ENCODE data around the gene LONP2.

Gene LONP2

DNA sequence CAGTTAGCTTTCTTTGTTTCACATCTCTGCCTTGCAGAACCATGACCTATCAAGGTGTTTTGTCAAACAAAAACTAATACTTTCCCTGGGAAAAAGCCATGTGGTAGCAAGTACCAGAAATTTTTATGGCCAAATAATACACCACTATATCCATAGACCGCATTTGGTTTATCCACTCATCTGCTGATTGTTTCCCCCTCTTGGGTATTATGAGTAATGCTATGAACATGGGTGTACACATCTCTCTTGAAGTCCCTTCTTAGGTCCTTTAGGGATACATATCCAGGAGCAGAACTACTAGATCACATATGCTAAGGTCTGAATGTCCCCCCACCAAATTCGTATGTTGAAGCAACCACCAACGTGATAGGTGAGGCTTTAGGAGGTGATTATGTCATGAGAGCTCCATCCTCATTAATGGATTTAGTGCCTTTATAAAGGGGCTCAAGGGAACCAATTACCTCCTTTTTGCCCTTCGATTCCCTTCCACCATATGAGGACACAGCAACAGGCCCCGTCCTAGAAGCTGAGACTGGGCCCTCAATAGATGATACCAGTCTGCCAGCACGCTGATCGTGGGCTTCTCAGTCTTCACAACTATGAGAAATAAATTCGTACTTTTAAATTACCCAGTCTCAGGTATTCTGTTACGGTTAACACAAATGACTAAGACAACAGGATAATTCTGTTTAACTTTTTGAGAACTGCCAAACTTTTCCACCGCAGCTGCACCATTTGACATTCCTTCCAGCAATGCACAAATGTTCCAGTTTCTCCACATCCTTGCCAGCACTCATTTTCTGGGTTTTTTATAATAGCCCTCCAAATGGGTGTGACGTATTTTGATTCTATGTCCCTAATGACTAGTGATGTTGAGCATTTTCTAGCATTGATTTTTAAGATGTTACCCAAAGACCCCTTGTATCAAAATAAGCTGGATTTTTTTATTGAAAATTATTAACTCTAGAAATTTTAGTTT is 111.1 kb downstream of the LONP2 start:
- H2BK15ac ChIP-seq (ENCODE audit: low read depth, poor library complexity, severe bottlenecking), result no peak overlapping the region

DNA sequence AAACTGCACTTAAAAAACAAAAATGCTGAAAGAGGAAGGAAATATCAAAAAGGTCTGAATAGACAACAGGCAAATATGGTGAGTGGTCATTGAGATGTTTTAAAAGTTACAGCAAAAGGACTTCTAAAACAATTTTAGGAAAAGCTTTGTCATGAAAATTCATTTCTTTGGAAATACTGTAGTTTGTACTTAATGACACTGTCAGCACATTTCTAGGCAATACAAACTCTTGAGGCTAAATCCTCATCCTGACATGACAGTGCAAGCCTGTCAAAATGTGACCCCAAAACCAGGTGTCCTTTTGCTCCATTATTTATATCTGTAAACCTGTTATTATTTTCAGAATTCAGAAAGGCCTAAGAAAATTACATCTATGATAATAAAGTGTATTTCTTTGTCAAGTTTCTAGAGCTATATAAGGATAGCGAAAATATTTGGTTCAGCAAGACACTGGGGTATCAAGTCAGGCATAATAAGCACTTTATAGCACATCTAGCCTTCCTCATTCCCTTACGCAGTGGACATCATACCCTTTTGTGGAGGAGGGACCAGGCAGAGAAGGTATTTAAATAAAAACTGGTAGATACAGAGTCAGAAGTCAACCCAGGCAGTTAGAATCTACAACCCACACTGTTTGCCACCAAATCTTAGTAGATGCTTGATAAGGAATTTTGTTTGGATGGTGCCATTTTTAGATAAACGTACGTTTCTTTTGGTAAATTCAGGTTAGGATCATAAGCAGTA is 112.7 kb downstream of the LONP2 start:
- no peak overlapping the region for H2BK5ac ChIP-seq (ENCODE audit: low read depth, low read length, poor library complexity, severe bottlenecking)
- no peak overlapping the region for H2BK12ac ChIP-seq (ENCODE audit: low read length in 2 of 2)
- no peak overlapping the region for H2BK15ac ChIP-seq (ENCODE audit: low read depth, poor library complexity, severe bottlenecking)
- no peak overlapping the region for H3K4me2 ChIP-seq (ENCODE audit: low read length, poor library complexity, severe bottlenecking)
- peaks cover 25% of the 10 kb centered on the region for H3K79me1 ChIP-seq (replicated peaks; ENCODE audit: low read length, poor library complexity, severe bottlenecking)
- H4K91ac ChIP-seq (ENCODE audit: low read length), result no peak overlapping the region
- no peak overlapping the region for H3K4me3 ChIP-seq (ENCODE audit: insufficient read depth in 1 of 2, low read depth in 1 of 2, low read length in 2 of 2)
- no peak overlapping the region for H3K14ac ChIP-seq (ENCODE audit: low read length in 2 of 2)
- H3K9me3 ChIP-seq (ENCODE audit: control insufficient read depth, low read length), result no peaks in the 10 kb centered on the region
- no peak overlapping the region for H2BK120ac ChIP-seq (ENCODE audit: low read depth, low read length)
- no peak overlapping the region for H3K4ac ChIP-seq (ENCODE audit: low read depth in 1 of 2, low read length in 2 of 2)
- no peak overlapping the region for H3K18ac ChIP-seq (ENCODE audit: low read depth in 1 of 2, low read length in 2 of 2)
- H3K36me3 ChIP-seq (ENCODE audit: control insufficient read depth in 1 of 2, insufficient read depth in 2 of 2, low read depth in 1 of 2, low read length in 2 of 2), result peaks cover 19 to 74% of the 10 kb centered on the region in 2 experiments
- H4K8ac ChIP-seq (ENCODE audit: low read length), result no peak overlapping the region
- H2AK5ac ChIP-seq (ENCODE audit: low read length, severe bottlenecking), result no peak overlapping the region
- WGBS, result 100% methylated on average over 2 of the region's 4 CpGs
- no peak for DNase-seq
- H3K4me1 ChIP-seq (ENCODE audit: control insufficient read depth, insufficient read depth, low read depth, low read length), result no peaks in the 10 kb centered on the region
- H3K27me3 ChIP-seq (ENCODE audit: control insufficient read depth in 1 of 2, insufficient read depth in 1 of 2, low read length in 2 of 2), result no peaks in the 10 kb centered on the region
- no peak overlapping the region for H3K27ac ChIP-seq (ENCODE audit: low read length, poor library complexity, severe bottlenecking)
- no peak overlapping the region for H3K9ac ChIP-seq (ENCODE audit: low read length)
- no peak overlapping the region for H2AFZ ChIP-seq (ENCODE audit: low read depth, low read length)
- no peak overlapping the region for H3K23ac ChIP-seq (ENCODE audit: low read length in 2 of 2)

More for the DNA sequence above, 111.1 kb downstream of the LONP2 start:
- Histone ChIP-seq H3K9ac (ENCODE audit: low read length) (peak overlapping the region; percentile 2), H3K23ac (ENCODE audit: low read length in 2 of 2) (no peak overlapping the region), H4K8ac (ENCODE audit: low read length) (no peak overlapping the region), H3K9me3 (ENCODE audit: control insufficient read depth, low read length) (no peaks in the 10 kb centered on the region), H2AK5ac (ENCODE audit: low read length, severe bottlenecking) (no peak overlapping the region), H3K27me3 (ENCODE audit: control insufficient read depth in 1 of 2, insufficient read depth in 1 of 2, low read length in 2 of 2) (no peaks in the 10 kb centered on the region), H2AFZ (ENCODE audit: low read depth, low read length) (no peak overlapping the region), H3K4me1 (ENCODE audit: control insufficient read depth, insufficient read depth, low read depth, low read length) (no peaks in the 10 kb centered on the region), H3K4me2 (ENCODE audit: low read length, poor library complexity, severe bottlenecking) (no peak overlapping the region), H3K18ac (ENCODE audit: low read depth in 1 of 2, low read length in 2 of 2) (no peak overlapping the region), H3K27ac (ENCODE audit: low read length, poor library complexity, severe bottlenecking) (no peak overlapping the region), H3K4me3 (ENCODE audit: insufficient read depth in 1 of 2, low read depth in 1 of 2, low read length in 2 of 2) (no peak overlapping the region), H3K79me1 (replicated peaks; ENCODE audit: low read length, poor library complexity, severe bottlenecking) (peaks cover 31% of the 10 kb centered on the region), H3K4ac (ENCODE audit: low read depth in 1 of 2, low read length in 2 of 2) (no peak overlapping the region), H2BK120ac (ENCODE audit: low read depth, low read length) (no peak overlapping the region), H2BK12ac (ENCODE audit: low read length in 2 of 2) (no peak overlapping the region), H3K36me3 (ENCODE audit: control insufficient read depth in 1 of 2, insufficient read depth in 2 of 2, low read depth in 1 of 2, low read length in 2 of 2) (peaks cover 23 to 75% of the 10 kb centered on the region in 2 experiments), H3K14ac (ENCODE audit: low read length in 2 of 2) (no peak overlapping the region), H2BK5ac (ENCODE audit: low read depth, low read length, poor library complexity, severe bottlenecking) (no peak overlapping the region), H4K91ac (ENCODE audit: low read length) (no peak overlapping the region)
- DNase-seq, result no peak
- 94% methylated on average over 9 of the region's 11 CpGs for WGBS

DNA sequence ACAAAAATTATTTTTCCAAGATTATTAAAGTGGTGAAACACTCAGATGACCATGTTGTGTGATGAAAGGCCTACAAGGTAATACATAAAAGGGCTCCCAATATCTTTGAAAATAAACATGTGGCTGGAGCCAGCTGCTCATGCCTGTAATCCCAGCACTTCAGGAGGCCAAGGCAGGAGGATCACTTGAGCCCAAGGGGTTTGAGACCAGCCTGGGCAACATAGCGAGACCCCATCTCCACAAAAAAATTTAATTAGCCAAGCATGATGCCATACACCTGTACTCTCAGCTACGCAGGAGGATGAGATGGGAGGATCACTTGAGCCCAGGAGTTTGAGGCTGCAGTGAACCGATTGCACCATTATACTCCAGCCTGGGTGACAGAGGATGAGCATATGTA is 114.3 kb downstream of the LONP2 start:
- Histone ChIP-seq H3K79me1 (replicated peaks; ENCODE audit: low read length, poor library complexity, severe bottlenecking) (peaks cover 20% of the 10 kb centered on the region), H2BK12ac (ENCODE audit: low read length in 2 of 2) (no peak overlapping the region), H3K4ac (ENCODE audit: low read depth in 1 of 2, low read length in 2 of 2) (no peak overlapping the region), H2BK5ac (ENCODE audit: low read depth, low read length, poor library complexity, severe bottlenecking) (no peak overlapping the region), H3K27me3 (ENCODE audit: control insufficient read depth in 1 of 2, insufficient read depth in 1 of 2, low read length in 2 of 2) (no peaks in the 10 kb centered on the region), H3K27ac (ENCODE audit: low read length, poor library complexity, severe bottlenecking) (no peak overlapping the region), H3K4me1 (ENCODE audit: control insufficient read depth, insufficient read depth, low read depth, low read length) (peaks cover 2% of the 10 kb centered on the region), H3K36me3 (ENCODE audit: control insufficient read depth in 1 of 2, insufficient read depth in 2 of 2, low read depth in 1 of 2, low read length in 2 of 2) (peaks cover 13 to 66% of the 10 kb centered on the region in 2 experiments), H3K4me3 (ENCODE audit: insufficient read depth in 1 of 2, low read depth in 1 of 2, low read length in 2 of 2) (no peak overlapping the region), H2AFZ (ENCODE audit: low read depth, low read length) (no peak overlapping the region), H3K14ac (ENCODE audit: low read length in 2 of 2) (no peak overlapping the region), H2BK15ac (ENCODE audit: low read depth, poor library complexity, severe bottlenecking) (no peak overlapping the region), H3K4me2 (ENCODE audit: low read length, poor library complexity, severe bottlenecking) (no peak overlapping the region), H2BK120ac (ENCODE audit: low read depth, low read length) (no peak overlapping the region), H3K9me3 (ENCODE audit: control insufficient read depth, low read length) (no peaks in the 10 kb centered on the region), H3K23ac (ENCODE audit: low read length in 2 of 2) (no peak overlapping the region), H4K8ac (ENCODE audit: low read length) (no peak overlapping the region), H4K91ac (ENCODE audit: low read length) (no peak overlapping the region), H3K18ac (ENCODE audit: low read depth in 1 of 2, low read length in 2 of 2) (no peak overlapping the region), H2AK5ac (ENCODE audit: low read length, severe bottlenecking) (no peak overlapping the region), H3K9ac (ENCODE audit: low read length) (no peak overlapping the region)
- WGBS, result 100% methylated on average over 1 of the region's 3 CpGs
- DNase-seq, result no peak

- Histone ChIP-seq H2AK5ac (ENCODE audit: low read length, severe bottlenecking) (no peak overlapping the region), H3K4me2 (ENCODE audit: low read length, poor library complexity, severe bottlenecking) (no peak overlapping the region), H3K4me1 (ENCODE audit: control insufficient read depth, insufficient read depth, low read depth, low read length) (peaks cover 3% of the 10 kb centered on the region), H3K9ac (ENCODE audit: low read length) (no peak overlapping the region), H3K27ac (ENCODE audit: low read length, poor library complexity, severe bottlenecking) (no peak overlapping the region), H3K18ac (ENCODE audit: low read depth in 1 of 2, low read length in 2 of 2) (no peak overlapping the region), H3K36me3 (ENCODE audit: control insufficient read depth in 1 of 2, insufficient read depth in 2 of 2, low read depth in 1 of 2, low read length in 2 of 2) (peaks cover 13 to 63% of the 10 kb centered on the region in 2 experiments), H3K9me3 (ENCODE audit: control insufficient read depth, low read length) (no peaks in the 10 kb centered on the region), H2BK15ac (ENCODE audit: low read depth, poor library complexity, severe bottlenecking) (no peak overlapping the region), H3K23ac (ENCODE audit: low read length in 2 of 2) (no peak overlapping the region), H3K14ac (ENCODE audit: low read length in 2 of 2) (no peak overlapping the region), H3K79me1 (replicated peaks; ENCODE audit: low read length, poor library complexity, severe bottlenecking) (peaks cover 15% of the 10 kb centered on the region), H2BK120ac (ENCODE audit: low read depth, low read length) (no peak overlapping the region), H2AFZ (ENCODE audit: low read depth, low read length) (no peak overlapping the region), H3K4ac (ENCODE audit: low read depth in 1 of 2, low read length in 2 of 2) (no peak overlapping the region), H4K8ac (ENCODE audit: low read length) (no peak overlapping the region), H2BK5ac (ENCODE audit: low read depth, low read length, poor library complexity, severe bottlenecking) (no peak overlapping the region), H3K27me3 (ENCODE audit: control insufficient read depth in 1 of 2, insufficient read depth in 1 of 2, low read length in 2 of 2) (no peaks in the 10 kb centered on the region), H3K4me3 (ENCODE audit: insufficient read depth in 1 of 2, low read depth in 1 of 2, low read length in 2 of 2) (no peak overlapping the region), H2BK12ac (ENCODE audit: low read length in 2 of 2) (no peak overlapping the region), H4K91ac (ENCODE audit: low read length) (no peak overlapping the region)
- WGBS, result 100% methylated on average over 2 of the region's 2 CpGs
- DNase-seq, result no peak
Observed at GRCh38 chr16:48359983-48360382, 115.9 kb downstream of the LONP2 start.
